Gastrocnemius medialis (tissue), 4 donors: Measurements from ENCODE around the gene C1orf210. TPM values are rescaled to one million over a fixed set of nuclear protein-coding genes. Genes with fewer than 3 reads are reported as not detected.

Source experiments
- ATAC-seq, 2 donors: fragments of 150-250 bp; one replicate each; pipeline ENCODE4 v1.9.1; 2016
- DNase-seq, 2 donors: peaks; one replicate each; pipeline ENCODE4 v3.0.0-alpha.2; 2019
- H3K27ac ChIP-seq, 4 donors: fragments of 200-600 bp; sonication (generic); 1 replicate in 1 of 4; 2 replicates in 3 of 4; pipeline ENCODE4 v1.5.1; 2016 to 2018; ENCODE audit warnings: mild to moderate bottlenecking in 2 of 4, moderate library complexity in 1 of 4
- H3K27me3 ChIP-seq, 3 donors: fragments of 200-600 bp; sonication (generic) in 2 of 3; 1 replicate in 1 of 3; 2 replicates in 2 of 3; pipeline versions ENCODE4 v1.5.1 to v1.6.0; 2016 to 2019; ENCODE audit warnings: mild to moderate bottlenecking in 1 of 3, moderate library complexity in 1 of 3
- H3K36me3 ChIP-seq, 2 donors: fragments of 200-600 bp; sonication (generic) in 1 of 2; one replicate each; pipeline ENCODE4 v1.5.1; 2017 to 2018
- H3K4me1 ChIP-seq, 2 donors: fragments of 200-600 bp; sonication (generic) in 1 of 2; one replicate each; pipeline ENCODE4 v1.5.1; 2016 to 2017; ENCODE audit warnings: mild to moderate bottlenecking in 2 of 2
- H3K4me3 ChIP-seq, 4 donors: fragments of 200-600 bp; sonication (generic) in 3 of 4; 1 replicate in 1 of 4; 2 replicates in 3 of 4; pipeline ENCODE4 v1.5.1; 2016 to 2019; ENCODE audit warnings: mild to moderate bottlenecking in 2 of 4
- H3K9me3 ChIP-seq, 3 donors: fragments of 200-600 bp; sonication (generic) in 2 of 3; 1 replicate in 1 of 3; 2 replicates in 2 of 3; pipeline ENCODE4 v1.5.1; 2016 to 2019
- CTCF ChIP-seq, 5 experiments: fragments of 450-650 bp in 3 of 5; fragments of 200-600 bp in 2 of 5; sonication (generic) in 2 of 5; IDR thresholded peaks in 4 of 5; conservative IDR thresholded peaks in 1 of 5; 1 replicate in 4 of 5; 2 replicates in 1 of 5; pipeline ENCODE4 v1.5.1; 2016 to 2019; ENCODE audit warnings: antibody characterized with exemption in 5 of 5, mild to moderate bottlenecking in 3 of 5, moderate library complexity in 3 of 5
- POLR2A ChIP-seq, 2 donors: fragments of 450-650 bp; IDR thresholded peaks; one replicate each; pipeline ENCODE4 v1.6.1; 2017; ENCODE audit warnings: antibody characterized with exemption in 2 of 2, mild to moderate bottlenecking in 2 of 2, moderate library complexity in 2 of 2
- in situ Hi-C, 4 donors: fragments of 200-750 bp; cut with MboI; loops; one replicate each; pipeline versions ENCODE4 v1.15.0 to v1.8.0; 2017; ENCODE audit warnings: low sequenced_read_pairs in 4 of 4
- intact Hi-C: fragments of 100-400 bp; cut with DNase I; formaldehyde crosslinking; loops from one replicate; pipeline ENCODE4 v1.15.1; 2023; ENCODE audit warnings: low total_unique reads
- total RNA-seq, 4 donors: library from RNA; depleted of rRNA; stranded (reverse); fragments of >200 nt; gene quantifications; one replicate each; pipeline versions ENCODE4 v1.1.0 to v1.2.3, GENCODE V29; 2016

C1orf210 gene
- total RNA-seq, 4 donors from 2014 or later, result 0.27 TPM; not detected in 3

- DNase-seq, result no peak
- no peaks in the 10 kb centered on the region for H3K36me3 ChIP-seq
- in situ Hi-C loops, result loop anchor here in 1 of 4 donors (10.0 kb wide), 1 partner anchor 180 kb away; no protein-coding TSS in a partner anchor
- no peaks in the 10 kb centered on the region for H3K27me3 ChIP-seq
- TF ChIP-seq POLR2A (IDR thresholded peaks at IDR 0.05), result no peak
- no peak for TF ChIP-seq CTCF (IDR thresholded peaks at IDR 0.05 in 4 of 5, conservative IDR thresholded peaks at IDR 0.05 in 1 of 5)
- intact Hi-C loops, result loop anchor here (5.0 kb wide), 1 partner anchor 67 kb away; the partner anchor contains the start of gene TIE1
- H3K4me3 ChIP-seq, result no peak overlapping the region
- no peaks in the 10 kb centered on the region for H3K9me3 ChIP-seq
- no peak for ATAC-seq
- H3K27ac ChIP-seq, result no peak overlapping the region
- H3K4me1 ChIP-seq, result no peaks in the 10 kb centered on the region
These were observed 50.3 kb downstream of the C1orf210 start for GRCh38 chr1:43235040-43235439.

- in situ Hi-C loops, result loop anchor here in 1 of 4 donors (10.0 kb wide), 1 partner anchor 181 kb away; no protein-coding TSS in a partner anchor
- Histone ChIP-seq H3K4me1 (no peaks in the 10 kb centered on the region), H3K9me3 (no peaks in the 10 kb centered on the region), H3K4me3 (no peak overlapping the region), H3K27ac (no peak overlapping the region), H3K36me3 (no peaks in the 10 kb centered on the region), H3K27me3 (no peaks in the 10 kb centered on the region)
- TF ChIP-seq POLR2A (IDR thresholded peaks at IDR 0.05) (no peak), CTCF (IDR thresholded peaks at IDR 0.05 in 4 of 5, conservative IDR thresholded peaks at IDR 0.05 in 1 of 5) (no peak)
- ATAC-seq, result no peak
- intact Hi-C loops, result no loop called here
- no peak for DNase-seq
These were observed 51.1 kb downstream of the C1orf210 start for GRCh38 chr1:43234267-43234666.

GRCh38 chr1:43233631-43234030 is 51.8 kb downstream of the C1orf210 start:
- in situ Hi-C loops, result loop anchor here in 1 of 4 donors (10.0 kb wide), 1 partner anchor 181 kb away; no protein-coding TSS in a partner anchor
- Histone ChIP-seq H3K4me1 (no peaks in the 10 kb centered on the region), H3K27ac (no peak overlapping the region), H3K36me3 (no peaks in the 10 kb centered on the region), H3K9me3 (no peaks in the 10 kb centered on the region), H3K27me3 (no peaks in the 10 kb centered on the region), H3K4me3 (no peak overlapping the region)
- ATAC-seq (no peak), DNase-seq (no peak)
- TF ChIP-seq CTCF (IDR thresholded peaks at IDR 0.05 in 4 of 5, conservative IDR thresholded peaks at IDR 0.05 in 1 of 5) (no peak), POLR2A (IDR thresholded peaks at IDR 0.05) (no peak)
- intact Hi-C loops, result no loop called here

GRCh38 chr1:43232482-43232881 is 52.9 kb downstream of the C1orf210 start:
- no peak overlapping the region for H3K4me3 ChIP-seq
- H3K27ac ChIP-seq, result peak overlapping the region in 1 of 4 donors; percentile 35
- intact Hi-C loops, result no loop called here
- no peak for TF ChIP-seq CTCF (IDR thresholded peaks at IDR 0.05 in 4 of 5, conservative IDR thresholded peaks at IDR 0.05 in 1 of 5)
- TF ChIP-seq POLR2A (IDR thresholded peaks at IDR 0.05), result no peak
- H3K36me3 ChIP-seq, result no peaks in the 10 kb centered on the region
- in situ Hi-C loops, result loop anchor here in 1 of 4 donors (10.0 kb wide), 1 partner anchor 182 kb away; no protein-coding TSS in a partner anchor
- H3K9me3 ChIP-seq, result no peaks in the 10 kb centered on the region
- no peak for DNase-seq
- peak in 1 of 2 donors; percentile 19 for ATAC-seq
- H3K4me1 ChIP-seq, result no peaks in the 10 kb centered on the region
- no peaks in the 10 kb centered on the region for H3K27me3 ChIP-seq

- DNase-seq, result no peak
- ATAC-seq, result peak in 1 of 2 donors; percentile 33
- Histone ChIP-seq H3K27me3 (no peaks in the 10 kb centered on the region), H3K9me3 (no peaks in the 10 kb centered on the region), H3K4me1 (no peaks in the 10 kb centered on the region), H3K4me3 (no peak overlapping the region), H3K27ac (peak overlapping the region in 1 of 4 donors; percentile 35), H3K36me3 (no peaks in the 10 kb centered on the region)
- intact Hi-C loops (no loop called here), in situ Hi-C loops (loop anchor here in 1 of 4 donors (10.0 kb wide), 1 partner anchor 183 kb away; no protein-coding TSS in a partner anchor)
- TF ChIP-seq POLR2A (IDR thresholded peaks at IDR 0.05) (no peak), CTCF (IDR thresholded peaks at IDR 0.05 in 4 of 5, conservative IDR thresholded peaks at IDR 0.05 in 1 of 5) (no peak)
These were observed 53.3 kb downstream of the C1orf210 start for GRCh38 chr1:43232074-43232473.
